GM23338 (cell line): ENCODE data around the gene SLC16A13. TPM values are rescaled to one million over a fixed set of nuclear protein-coding genes. Genes with fewer than 3 reads are reported as not detected.
"Not testable (repeated sequence)": the region's sequence is repeated elsewhere in the genome, so short reads cannot be mapped to it uniquely, and the experiment has no call there.

ENCODE experiments used
- ATAC-seq: fragments of 200-7000 bp; cut with Tn5 transposase; 3 replicates; pipeline ENCODE4 v1.9.1; 2020
- DNase-seq: peaks from one replicate; pipeline ENCODE4 v3.0.0-alpha.2; 2015; ENCODE audit warnings: low spot score
- H2AFZ ChIP-seq: fragments of 200-600 bp; sonication (generic); 2 replicates; pipeline ENCODE4 v1.8.0; 2016; ENCODE audit warnings: antibody characterized with exemption, mild to moderate bottlenecking, moderate library complexity
- H3F3A ChIP-seq: fragments of 200-600 bp; sonication (generic); replicated peaks from 2 replicates; pipeline ENCODE4 v1.8.0; 2017; ENCODE audit warnings: antibody characterized with exemption, mixed run types, low read depth
- H3K27ac ChIP-seq: fragments of 200-600 bp; sonication (generic); 2 replicates; pipeline ENCODE4 v1.6.1; 2016; ENCODE audit warnings: low read depth
- H3K27me3 ChIP-seq: fragments of 200-600 bp; sonication (generic); 2 replicates; pipeline ENCODE4 v1.8.0; 2016; ENCODE audit warnings: mild to moderate bottlenecking, mixed run types, moderate library complexity; ENCODE audit not compliant: insufficient read depth
- H3K36me3 ChIP-seq: fragments of 200-600 bp; sonication (generic); 2 replicates; pipeline ENCODE4 v1.8.0; 2016; ENCODE audit warnings: mild to moderate bottlenecking; ENCODE audit not compliant: insufficient read depth
- H3K4me1 ChIP-seq: fragments of 200-600 bp; sonication (generic); 2 replicates; pipeline ENCODE4 v1.8.0; 2016; ENCODE audit warnings: mild to moderate bottlenecking, moderate library complexity; ENCODE audit not compliant: insufficient read depth
- H3K4me2 ChIP-seq: fragments of 200-600 bp; sonication (generic); 2 replicates; pipeline ENCODE4 v1.7.1; 2017; ENCODE audit warnings: mixed run types
- H3K4me3 ChIP-seq: fragments of 200-600 bp; sonication (generic); 2 replicates; pipeline ENCODE4 v1.6.1; 2016; ENCODE audit warnings: mixed run types
- H3K79me2 ChIP-seq: fragments of 200-600 bp; sonication (generic); replicated peaks from 2 replicates; pipeline ENCODE4 v1.8.0; 2017; ENCODE audit warnings: mild to moderate bottlenecking; ENCODE audit not compliant: insufficient read depth
- H3K9me2 ChIP-seq: fragments of 200-600 bp; sonication (generic); 2 replicates; pipeline ENCODE4 v1.8.0; 2017; ENCODE audit not compliant: insufficient read depth
- H4K20me1 ChIP-seq: fragments of 200-600 bp; sonication (generic); replicated peaks from 2 replicates; pipeline ENCODE4 v1.8.0; 2017; ENCODE audit warnings: mild to moderate bottlenecking; ENCODE audit not compliant: insufficient read depth
- H3K27ac Mint-ChIP-seq: 2 replicates; pipeline ENCODE4 v1.8.0; 2020; ENCODE audit warnings: inconsistent platforms, mild to moderate bottlenecking, moderate library complexity, mixed read lengths
- H3K27me3 Mint-ChIP-seq: 3 replicates; pipeline ENCODE4 v1.8.0; 2022; ENCODE audit warnings: low read depth, mild to moderate bottlenecking, moderate library complexity, mixed read lengths, inconsistent platforms; ENCODE audit not compliant: insufficient read depth, poor library complexity
- H3K36me3 Mint-ChIP-seq: 3 replicates; pipeline ENCODE4 v1.8.0; 2021; ENCODE audit warnings: low read depth, mild to moderate bottlenecking, inconsistent platforms, moderate library complexity, mixed read lengths
- H3K4me1 Mint-ChIP-seq: 3 replicates; pipeline ENCODE4 v1.8.0; 2020; ENCODE audit warnings: mild to moderate bottlenecking, inconsistent platforms, mixed read lengths
- H3K4me3 Mint-ChIP-seq: 3 replicates; pipeline ENCODE4 v1.8.0; 2021; ENCODE audit warnings: moderate library complexity, mild to moderate bottlenecking, inconsistent platforms, mixed read lengths
- H3K9me3 Mint-ChIP-seq: 3 replicates; pipeline ENCODE4 v1.8.0; 2020; ENCODE audit warnings: moderate library complexity, mild to moderate bottlenecking, inconsistent platforms, mixed read lengths
- NANOG ChIP-seq: IDR thresholded peaks from 2 replicates; pipeline ENCODE4 v1.6.1; 2016; ENCODE audit warnings: antibody characterized with exemption, borderline replicate concordance
- STAT1 ChIP-seq: IDR thresholded peaks from one replicate; pipeline ENCODE4 v1.6.1; 2016; ENCODE audit warnings: antibody characterized with exemption; ENCODE audit not compliant: unreplicated experiment
- ZNF462 ChIP-seq: fragments of 250-450 bp; sonication (Bioruptor Pico); IDR thresholded peaks from 2 replicates; pipeline ENCODE4 v1.5.0; 2020; ENCODE audit warnings: mild to moderate bottlenecking, moderate library complexity
- polyA plus RNA-seq: library from polyadenylated mRNA; unstranded; fragments of >200 nt; fragmentation: Nextera tagmentation; extraction: Ambion mirVana; gene quantifications from 2 replicates; pipeline ENCODE4 v1.2.1, GENCODE V29; 2016
- total RNA-seq: library from RNA; depleted of rRNA; stranded (reverse); fragments of >200 nt; shearing (Covaris generic); gene quantifications from 2 replicates; pipeline ENCODE4 v1.2.3, GENCODE V29; 2014

SLC16A13 gene
- total and polyA plus RNA-seq, 2 experiments from 2014 or later, result 2.2 to 4.7 TPM

- H2AFZ ChIP-seq, H3K4me2 ChIP-seq, H3F3A ChIP-seq, H4K20me1 ChIP-seq, H3K9me2 ChIP-seq, DNase-seq, H3K27ac Mint-ChIP-seq, H3K4me3 Mint-ChIP-seq, H3K27ac ChIP-seq, H3K4me1 Mint-ChIP-seq, ATAC-seq, H3K9me3 Mint-ChIP-seq, H3K4me1 ChIP-seq, H3K4me3 ChIP-seq, H3K79me2 ChIP-seq, H3K36me3 ChIP-seq: not testable (repeated sequence)
- H3K27me3 ChIP-seq, result peaks cover 69% of the 10 kb centered on the region
- peaks cover 10% of the 10 kb centered on the region for H3K36me3 Mint-ChIP-seq
- H3K27me3 Mint-ChIP-seq, result peaks cover 35% of the 10 kb centered on the region
These were observed 42.2 kb upstream of the SLC16A13 start for GRCh38 chr17:6993613-6994056.

- H4K20me1 ChIP-seq, result no peaks in the 10 kb centered on the region; the same call in 1 of the 2 replicates
- no peaks in the 10 kb centered on the region for H3K79me2 ChIP-seq
- H3F3A ChIP-seq, result no peaks in the 10 kb centered on the region
- peaks cover 10% of the 10 kb centered on the region for H3K36me3 Mint-ChIP-seq
- no peak overlapping the region for H3K27ac ChIP-seq
- no peaks in the 10 kb centered on the region for H3K9me2 ChIP-seq
- DNase-seq (no peak), ATAC-seq (no peak)
- peaks cover 69% of the 10 kb centered on the region for H3K27me3 ChIP-seq
- H2AFZ ChIP-seq, result no peak overlapping the region
- H3K9me3 Mint-ChIP-seq, result no peaks in the 10 kb centered on the region
- H3K36me3 ChIP-seq, result no peaks in the 10 kb centered on the region
- no peak overlapping the region for H3K27ac Mint-ChIP-seq
- TF ChIP-seq STAT1 (no peak), NANOG (no peak), ZNF462 (no peak)
- H3K4me3 ChIP-seq, result no peak overlapping the region
- no peak overlapping the region for H3K4me2 ChIP-seq
- H3K4me1 Mint-ChIP-seq, result peaks cover 4% of the 10 kb centered on the region
- H3K4me3 Mint-ChIP-seq, result peak overlapping the region; percentile 84; the same call in 1 of the 3 replicates
- no peaks in the 10 kb centered on the region; the same call in 1 of the 2 replicates for H3K4me1 ChIP-seq
- H3K27me3 Mint-ChIP-seq, result peaks cover 33% of the 10 kb centered on the region
These were observed 41.7 kb upstream of the SLC16A13 start for GRCh38 chr17:6994118-6994598.
